NCI-H226 (cell line): Measurements from ENCODE around the gene IGLL1.
"Not testable (repeated sequence)": the region's sequence is repeated elsewhere in the genome, so short reads cannot be mapped to it uniquely, and the experiment has no call there.

ENCODE experiments used
- DNase-seq: peaks from one replicate; pipeline ENCODE4 v3.0.0-alpha.2; 2015

Gene IGLL1

DNA sequence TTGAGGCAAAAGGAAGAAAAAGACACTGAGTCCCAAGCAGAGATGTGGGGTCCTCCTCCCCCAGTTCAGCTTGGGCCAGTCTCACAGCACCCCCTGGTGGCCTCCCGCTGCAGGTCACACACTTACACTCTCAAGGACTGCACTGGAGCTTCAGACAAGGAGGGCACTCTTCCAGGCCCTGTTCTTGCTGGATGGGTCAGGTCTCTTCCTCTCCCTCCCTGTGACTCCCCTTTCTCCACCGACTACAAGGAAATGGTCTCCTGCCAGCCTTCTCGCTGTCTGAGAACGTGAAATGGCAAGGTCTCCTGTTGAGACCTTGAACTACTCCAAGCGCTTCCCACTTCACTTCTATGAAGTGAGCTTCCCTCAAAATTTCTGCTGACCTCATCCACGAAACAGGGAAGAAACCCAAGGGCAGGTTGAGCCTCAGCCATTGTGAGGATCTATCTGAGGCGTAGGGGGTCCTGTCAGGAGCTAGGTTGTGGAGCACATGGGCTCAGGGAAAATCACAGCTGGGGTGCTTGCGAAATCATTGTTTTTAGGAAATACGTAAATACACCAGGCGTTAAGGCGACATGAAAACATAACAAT, 11.2 kb upstream of the IGLL1 start:
- DNase-seq: no peak

DNA sequence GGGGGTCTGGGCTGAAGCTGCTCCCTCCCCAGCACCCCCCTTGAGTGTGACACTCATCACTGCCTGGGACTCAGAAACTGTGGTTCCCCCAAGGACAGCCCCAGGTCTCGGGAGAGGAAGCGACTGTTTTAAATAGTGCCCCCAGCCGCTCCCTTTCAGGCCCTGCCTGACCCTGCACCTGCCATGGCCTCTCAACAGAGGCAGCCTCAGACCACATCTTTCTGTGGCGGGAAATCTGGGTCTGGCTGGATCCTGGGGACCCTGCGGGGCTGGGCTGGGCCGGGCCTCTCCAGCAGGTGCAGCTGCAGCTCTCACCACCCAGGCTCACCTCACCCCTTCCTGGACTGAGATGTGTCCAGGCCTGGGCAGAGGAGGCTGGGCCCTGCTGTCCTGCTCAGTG, 3.7 kb upstream of the IGLL1 start:
- DNase-seq: no peak

DNA sequence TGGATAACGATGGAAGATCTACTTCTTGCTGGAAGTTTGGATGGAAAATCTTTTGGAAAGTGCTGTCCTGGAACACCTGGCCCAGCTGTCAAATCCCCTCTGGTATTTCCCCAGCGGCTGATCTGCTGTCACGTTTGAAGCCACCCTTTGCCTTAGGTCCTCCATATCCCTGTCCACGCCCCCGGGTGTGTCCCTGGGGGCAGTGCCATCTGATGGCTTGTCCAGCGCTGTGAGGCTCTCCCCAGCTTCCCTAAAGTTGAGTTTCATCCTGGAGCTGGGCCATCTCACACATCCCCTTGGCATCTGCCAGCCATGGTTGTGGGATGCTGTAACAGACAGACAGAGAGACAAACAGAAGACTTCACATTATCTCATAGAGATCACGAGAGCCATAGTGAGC, 3.1 kb upstream of the IGLL1 start:
- DNase-seq: no peak

DNA sequence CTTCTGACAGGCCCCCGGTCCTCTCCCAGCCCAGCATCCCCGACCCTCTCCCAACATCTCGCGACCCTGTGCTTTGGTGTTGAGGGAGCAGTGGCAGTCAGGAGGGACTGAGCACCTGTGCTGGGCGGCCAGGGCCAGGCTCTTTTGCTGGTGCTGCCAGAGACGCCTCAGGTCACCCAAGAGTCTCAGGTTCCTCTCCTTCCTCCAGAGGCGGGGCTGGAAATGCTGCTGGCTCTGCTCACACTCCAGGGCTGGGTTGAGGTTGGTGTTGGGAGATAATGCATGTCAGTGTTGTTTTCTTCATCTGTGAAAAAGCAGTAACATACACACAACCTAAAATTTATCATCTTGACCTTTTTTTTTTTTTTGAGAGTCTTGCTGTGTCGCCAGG, 1.2 kb upstream of the IGLL1 start:
- DNase-seq: no peak

DNA sequence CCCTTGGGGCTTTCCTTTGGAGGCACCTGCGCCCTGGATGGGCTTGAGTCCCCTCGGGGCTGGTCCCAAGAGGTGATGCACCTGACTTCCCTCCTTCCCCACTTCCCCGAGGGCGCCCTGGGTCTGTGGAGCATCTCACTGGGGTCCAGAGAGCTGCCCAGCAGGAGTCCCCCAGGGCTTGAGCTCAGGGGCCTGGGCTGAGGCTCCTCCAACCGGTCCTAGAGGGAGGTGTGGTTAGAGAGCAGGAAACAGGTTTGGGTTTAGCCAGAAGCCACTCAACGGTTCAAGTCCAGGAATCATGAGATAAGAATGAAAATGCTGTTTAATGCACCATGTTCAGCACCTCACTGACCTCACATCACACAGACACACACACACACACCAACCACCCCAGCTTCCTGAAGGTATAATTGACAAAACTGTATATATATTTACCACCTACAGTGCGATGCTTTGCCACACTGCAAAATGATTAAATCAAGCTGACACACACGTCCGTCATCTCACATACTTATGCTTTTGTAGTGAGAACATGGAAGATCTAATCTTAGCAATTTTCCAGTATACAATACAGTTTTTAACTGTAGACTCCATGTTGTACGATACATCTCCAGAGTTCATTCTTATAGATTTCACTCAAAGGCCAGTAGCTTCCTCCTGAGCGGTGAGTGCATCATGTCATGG, 628 bp upstream of the IGLL1 start:
- DNase-seq: no peak

DNA sequence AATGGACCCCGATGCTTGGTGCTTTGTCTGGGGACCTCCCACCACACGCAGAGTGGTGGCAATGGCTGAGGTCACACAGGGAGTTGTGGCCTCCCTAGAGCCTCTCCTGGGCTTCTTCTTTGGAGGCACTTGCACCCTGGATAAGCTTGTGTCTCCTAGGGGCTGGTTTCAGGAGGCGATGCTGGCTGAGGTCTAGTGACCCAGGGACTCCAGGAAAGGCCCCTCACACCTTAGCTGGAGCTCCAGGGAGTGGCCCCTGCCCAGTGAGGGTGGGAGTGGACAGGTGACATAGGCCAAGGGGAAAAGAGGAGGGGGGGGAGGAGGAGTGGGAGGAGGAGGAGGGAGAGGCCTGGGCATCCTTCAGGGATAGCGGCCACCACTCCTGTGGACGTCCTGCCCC, 810 bp downstream of the IGLL1 start:
- no peak for DNase-seq

DNA sequence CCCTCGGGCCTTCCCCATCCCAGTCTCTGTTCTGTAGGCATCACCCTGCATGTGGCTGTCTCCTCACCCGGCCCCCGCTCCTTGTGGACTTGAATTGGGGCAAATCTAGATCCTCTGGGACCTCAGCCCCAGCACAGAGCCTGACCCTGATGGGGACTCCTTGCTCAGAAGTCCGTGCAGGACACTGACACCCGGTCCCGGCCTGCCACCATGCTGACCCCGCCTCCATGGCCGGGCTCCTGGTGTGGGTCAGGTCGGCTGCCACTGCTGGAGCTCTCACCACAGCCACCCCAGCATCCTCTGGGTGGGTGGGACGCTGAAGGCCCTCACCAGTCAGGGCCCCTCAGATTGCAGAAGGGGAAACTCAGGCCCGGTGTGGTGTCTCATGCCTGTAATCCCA, 1.8 kb downstream of the IGLL1 start:
- DNase-seq: no peak

DNA sequence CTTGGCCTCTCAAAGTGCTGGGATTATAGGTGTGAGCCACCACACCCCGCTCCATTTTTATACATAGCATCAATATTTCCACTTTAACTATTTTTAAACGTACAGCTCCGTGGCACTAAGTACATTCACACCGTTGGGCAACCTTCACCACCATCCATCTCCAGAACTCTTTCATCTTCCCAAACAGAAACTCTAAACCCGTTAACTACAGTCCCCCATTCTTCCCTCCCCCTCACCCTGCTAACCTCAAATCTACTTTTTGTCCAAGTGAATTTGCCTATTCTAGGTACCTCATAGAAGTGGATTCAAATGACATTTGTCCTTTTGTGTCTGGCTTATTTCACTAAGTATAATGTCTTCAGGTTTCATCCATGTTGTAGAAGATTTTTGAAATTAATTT, 3.4 kb downstream of the IGLL1 start:
- no peak for DNase-seq

DNA sequence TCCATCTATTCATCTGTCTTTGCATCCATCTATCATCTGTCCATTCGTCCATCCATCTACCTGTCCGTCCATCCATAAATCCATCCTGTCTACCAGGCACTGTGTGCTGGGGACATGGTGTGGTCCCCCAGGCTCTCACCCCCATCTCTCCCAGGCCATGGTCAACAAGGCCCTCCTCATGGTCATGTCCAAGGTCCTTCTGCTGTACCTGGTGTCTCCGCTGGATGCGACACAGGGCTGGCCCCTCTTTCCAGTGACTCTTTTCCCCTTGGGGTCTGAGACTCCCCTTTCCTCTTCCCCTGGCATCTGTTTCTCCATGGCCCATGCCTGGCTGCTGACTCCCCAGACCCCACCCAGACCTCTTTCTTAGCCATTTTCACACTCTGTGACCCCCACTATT, 4.5 kb downstream of the IGLL1 start:
- no peak for DNase-seq

DNA sequence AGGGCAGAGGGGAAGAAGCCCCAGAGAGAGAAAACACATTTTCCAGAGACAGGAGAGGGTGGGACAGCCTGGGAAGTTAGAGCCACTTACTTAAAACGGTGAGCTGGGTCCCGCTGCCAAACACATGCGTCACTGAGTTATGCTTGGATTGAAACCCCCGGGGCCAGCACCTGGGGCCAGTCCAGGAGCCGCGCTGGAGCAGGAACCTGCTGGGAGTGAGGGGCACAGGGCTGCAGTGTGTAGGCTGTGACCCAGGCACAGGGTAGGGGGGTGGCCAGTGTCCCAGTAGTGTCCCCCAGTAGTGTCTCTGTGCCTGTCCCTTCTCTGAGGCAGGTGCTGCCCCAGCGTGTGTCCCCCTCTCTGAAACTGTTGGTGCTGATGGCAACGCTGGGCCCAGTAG, 5.2 kb downstream of the IGLL1 start:
- no peak for DNase-seq

DNA sequence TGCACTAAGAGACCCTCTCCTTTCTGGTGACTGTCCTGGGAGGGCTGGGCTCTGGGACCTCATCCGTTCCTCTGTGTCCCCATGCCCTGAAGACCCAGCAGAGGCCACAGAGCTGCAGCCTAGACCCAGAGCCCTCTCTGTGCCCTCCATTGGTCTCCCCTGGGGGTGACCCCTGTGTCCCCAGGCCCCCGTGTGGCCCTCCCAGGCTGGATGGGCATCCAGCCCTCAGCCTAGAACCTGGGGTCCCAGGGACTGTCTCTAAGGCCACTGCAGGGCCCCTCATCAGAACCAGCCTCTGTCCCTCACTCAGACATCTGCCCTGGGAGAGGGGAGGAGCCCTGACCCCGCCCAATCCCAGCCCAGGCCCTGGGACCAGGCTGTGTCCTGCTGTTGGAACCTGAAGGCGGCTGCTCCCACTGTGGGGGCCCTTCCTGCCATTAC, 5.7 kb downstream of the IGLL1 start:
- DNase-seq: no peak

DNA sequence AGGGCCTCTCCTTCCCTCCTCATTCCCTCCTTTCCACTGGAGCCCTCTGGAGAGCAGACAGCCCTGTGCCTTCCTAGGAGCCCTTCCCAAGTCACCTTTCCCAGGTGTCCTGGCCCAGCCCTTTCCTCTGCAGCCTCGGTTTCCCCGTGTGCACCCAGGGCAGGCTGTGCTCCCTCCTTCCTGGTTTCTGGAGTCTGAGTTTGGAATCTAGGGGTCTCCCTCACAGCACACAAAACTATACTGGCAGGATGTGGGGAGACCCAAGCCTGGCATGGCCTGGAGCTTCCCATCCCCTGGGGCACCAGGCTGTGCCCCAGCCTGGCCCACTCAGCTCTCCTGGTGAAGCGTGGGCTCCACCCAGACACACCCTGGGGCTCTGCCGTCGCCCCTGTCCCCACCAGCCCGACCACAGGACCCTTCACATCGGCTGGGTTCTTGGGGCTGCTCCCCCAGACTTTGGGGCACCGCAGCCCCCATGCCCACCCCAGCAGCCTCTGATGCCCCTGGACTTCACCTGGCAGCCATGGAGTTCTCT, 6.3 kb downstream of the IGLL1 start:
- not testable (repeated sequence) for DNase-seq

DNA sequence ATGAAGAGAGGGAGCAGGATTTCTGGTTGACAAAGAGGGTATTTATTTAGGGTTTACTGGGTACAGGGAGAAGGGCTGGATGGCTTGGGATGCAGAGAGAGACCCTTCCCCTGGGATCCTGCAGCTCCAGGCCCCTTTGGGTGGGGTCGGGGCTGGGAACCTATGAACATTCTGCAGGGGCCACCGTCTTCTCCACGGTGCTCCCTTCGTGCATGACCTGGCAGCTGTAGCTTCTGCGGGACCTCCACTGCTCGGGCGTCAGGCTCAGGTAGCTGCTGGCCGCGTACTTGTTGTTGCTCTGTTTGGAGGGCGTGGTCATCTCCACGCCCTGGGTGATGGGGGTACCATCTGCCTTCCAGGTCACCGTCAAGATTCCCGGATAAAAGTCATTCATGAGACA, 7.0 kb downstream of the IGLL1 start:
- DNase-seq: not testable (repeated sequence)

DNA sequence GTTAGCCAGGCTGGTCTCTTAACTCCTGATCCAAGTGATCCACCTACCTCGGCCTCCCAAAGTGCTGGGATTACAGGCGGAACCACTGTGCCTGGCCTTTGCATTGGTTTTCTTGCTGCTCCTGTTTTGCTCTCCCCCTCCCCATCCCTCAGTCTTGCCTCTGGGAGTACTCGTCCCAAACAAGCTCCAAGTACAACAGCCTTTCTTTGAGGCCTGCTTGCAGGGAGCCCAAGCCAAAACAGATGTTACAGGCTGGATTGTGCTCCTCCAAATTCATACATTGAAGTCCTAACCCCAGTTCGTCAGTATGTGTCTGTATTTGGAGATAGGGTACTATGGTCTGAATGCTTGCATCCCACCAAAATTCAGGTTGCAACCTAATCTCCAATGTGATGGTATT, 8.6 kb downstream of the IGLL1 start:
- no peak for DNase-seq

DNA sequence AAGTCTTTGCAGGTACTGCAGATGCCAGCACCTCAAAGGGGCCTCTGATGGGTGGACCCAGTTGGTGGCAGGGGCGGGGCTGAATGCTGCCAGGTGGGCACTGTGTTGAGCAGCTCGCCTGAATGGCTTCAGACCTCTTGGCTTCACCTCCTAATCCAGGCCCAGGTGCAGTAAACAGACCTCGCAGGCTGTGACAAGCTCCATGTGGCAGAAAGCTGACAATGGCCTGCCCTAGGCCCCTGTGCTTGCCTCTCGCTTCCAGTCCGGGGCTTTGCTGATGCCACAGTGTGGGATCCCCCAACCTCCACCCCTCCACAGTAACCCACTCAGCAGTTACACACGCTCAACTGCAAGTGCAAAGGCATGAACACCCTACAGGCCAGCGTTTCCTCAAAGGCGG, 9.4 kb downstream of the IGLL1 start:
- DNase-seq: no peak

DNA sequence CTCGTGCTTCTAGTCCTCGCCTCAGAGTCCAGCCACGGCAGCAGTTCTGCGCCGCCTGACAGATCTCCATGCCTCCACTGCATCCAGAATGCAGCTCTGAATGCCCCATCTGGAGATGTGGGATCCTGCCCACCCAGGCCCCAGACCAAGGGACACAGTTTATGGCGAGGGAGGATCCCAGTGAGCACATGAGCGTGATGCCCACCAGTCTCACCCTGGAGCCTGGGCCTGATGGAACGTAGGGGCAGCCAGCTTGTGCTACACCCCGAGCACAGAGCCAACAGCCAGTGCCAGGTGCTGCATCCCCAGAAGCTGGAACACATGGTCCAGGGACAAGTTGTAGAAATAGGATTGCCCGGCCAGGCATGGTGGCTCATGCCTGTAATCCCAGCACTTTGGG, 10.4 kb downstream of the IGLL1 start:
- no peak for DNase-seq

DNA sequence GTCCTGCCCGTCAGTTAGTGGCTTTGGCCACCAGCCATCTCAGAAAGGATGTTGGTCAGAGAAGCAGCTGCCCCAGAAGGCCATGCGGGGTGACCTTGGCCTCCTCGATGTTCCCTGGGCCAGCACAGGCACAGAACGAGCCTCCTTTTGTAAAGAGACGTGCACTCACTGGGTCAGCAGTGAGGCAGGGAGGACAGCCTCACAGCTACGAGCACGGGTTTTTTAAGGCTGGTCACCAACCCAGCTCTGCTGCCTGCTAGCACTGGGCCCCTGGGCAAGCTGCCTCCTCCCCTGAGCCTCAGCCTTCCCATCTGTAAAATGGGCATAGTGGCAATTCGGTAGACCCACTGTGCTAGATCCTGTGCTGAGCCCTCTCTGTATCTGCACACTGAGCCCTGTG, 10.8 kb downstream of the IGLL1 start:
- DNase-seq: no peak

DNA sequence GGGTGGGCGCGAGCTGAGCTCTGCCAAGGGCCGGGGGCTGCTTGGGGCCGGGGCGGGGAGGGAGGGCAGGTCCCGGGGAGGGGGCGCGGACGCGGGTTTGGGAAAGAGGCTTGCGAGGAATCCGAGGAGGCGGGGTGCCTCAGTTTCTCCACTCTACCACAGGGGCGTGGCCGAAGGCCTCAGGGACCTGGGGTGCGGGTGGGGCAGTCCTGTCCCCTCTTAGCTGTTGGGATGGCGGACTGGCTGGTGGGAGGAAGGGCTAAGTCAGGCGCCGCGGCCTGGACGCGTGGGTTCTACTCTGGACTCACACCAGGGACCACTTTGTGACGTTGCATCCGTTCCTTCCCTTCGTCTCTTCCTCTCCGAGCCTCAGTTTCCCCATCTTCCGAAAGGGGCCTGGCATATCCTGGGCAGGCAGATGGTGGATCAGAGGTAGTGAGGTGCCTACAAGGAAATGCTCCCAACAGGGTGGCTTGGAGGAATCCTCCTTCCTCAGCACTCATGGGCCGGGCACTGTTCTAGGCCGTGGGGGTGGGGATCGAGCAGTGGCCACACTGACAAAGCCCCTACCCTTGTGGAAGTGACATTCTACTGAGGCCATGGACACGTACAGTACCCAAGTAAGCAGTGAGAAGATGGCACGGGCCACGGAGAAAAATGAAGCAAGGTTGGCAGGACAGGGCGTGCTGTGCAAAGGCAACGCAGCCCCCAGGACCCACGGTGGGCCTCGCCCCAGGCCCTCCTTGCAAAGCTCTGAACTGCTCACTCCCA, 13.2 kb downstream of the IGLL1 start:
- DNase-seq: no peak

DNA sequence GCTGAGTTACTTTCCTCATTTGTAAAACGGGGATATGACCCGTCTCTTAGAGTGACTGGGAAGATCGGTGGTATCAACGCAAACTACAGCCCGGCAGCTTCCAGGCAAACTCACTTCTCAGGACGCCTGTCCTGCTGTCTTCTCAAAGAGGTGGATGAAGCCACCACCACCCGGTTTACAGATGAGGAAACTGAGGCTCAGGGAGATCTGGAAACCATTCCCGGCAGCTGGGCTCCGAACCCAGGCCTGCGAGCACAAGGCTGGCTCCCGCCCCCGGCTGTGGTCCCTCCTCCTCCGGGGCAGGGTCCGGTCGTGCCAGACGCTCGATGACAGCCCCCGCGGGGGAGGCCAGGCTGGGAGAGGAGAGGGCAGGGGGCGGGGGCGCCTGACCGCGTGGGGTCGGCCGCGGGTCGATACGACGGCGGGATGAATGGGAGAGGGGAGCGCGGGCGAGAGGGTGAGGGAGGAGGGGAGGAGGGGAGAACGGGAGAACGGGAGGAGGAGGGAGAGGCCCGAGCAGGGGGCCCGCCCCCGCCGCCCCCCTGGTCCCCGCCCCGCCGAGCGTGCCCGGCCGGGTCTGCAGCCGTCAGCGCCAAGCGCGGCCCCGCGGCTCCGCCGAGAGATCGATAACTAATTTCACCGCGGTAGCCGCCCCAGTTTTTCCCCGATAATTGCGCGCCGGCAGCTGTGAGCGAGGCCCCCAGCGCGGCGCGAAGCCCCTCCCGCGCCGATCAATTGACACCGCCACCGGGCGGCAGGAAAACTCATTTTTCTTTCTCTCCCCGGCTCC, 14.0 kb downstream of the IGLL1 start:
- DNase-seq: no peak

DNA sequence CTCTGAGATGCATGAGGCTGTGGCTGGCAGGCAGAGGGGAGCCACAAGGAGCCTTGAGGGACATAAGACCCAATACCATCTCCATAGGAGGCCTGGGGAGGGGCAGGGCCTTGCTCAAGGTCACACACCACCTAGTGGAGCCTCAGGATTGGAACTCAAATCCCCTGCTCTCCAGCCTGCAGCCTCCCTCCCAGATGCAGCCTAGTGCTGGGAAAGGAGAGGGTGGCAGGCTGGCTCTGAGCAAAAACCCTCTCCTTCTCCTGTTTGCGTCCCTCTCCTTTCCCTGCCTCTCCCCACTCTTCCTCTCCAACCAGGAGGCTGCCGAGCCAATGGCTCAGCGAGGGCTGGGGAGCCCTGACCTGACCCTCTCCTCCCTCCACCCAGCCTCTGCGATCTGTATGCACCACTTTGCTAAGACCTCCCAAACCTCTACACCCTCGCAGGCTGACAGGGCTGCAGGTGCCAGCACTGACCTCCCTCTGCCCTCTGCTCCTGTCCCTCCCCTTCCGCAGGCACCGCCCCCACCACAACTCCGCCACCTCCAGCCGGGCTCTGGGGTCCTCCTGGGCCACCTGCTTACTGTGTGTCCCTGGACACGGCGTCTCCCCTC, 14.7 kb downstream of the IGLL1 start:
- no peak for DNase-seq

DNA sequence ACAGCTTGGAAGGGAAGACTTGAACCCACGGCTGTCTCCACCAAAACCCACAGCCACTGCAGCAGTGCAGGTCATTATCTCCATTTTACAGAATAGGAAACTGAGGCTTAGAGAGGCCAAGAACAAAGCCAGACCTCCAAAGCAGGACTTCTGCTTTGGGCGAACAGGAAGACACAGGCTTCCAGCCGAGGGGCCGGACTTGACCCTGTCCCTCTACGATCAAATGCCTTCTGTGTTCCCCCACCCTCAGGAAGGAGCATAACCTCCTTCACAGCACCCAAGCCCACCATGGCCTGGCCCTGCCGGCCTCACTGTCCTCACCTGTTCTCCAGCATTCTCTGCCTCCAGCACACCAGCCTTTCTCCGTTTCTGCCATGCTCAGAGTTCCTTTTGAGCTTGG, 15.8 kb downstream of the IGLL1 start:
- no peak for DNase-seq

DNA sequence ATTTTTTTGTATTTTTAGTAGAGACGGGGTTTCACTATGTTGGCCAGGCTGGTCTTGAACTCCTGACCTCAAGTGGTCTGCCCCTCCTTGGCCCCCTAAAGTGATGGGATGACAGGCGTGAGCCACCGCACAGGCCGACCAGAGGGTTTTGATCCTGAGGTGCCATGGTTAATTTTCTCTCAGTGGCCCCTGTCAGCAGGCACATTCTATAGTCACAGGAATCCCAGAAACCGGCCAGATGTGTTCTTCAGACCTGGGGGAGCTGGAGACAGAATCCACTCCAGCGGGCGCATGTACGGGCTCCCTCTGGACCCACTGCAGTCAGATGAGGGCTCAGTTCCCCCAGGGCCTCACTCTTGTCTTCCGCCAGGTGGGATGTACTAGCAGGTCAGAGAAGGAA, 17.0 kb downstream of the IGLL1 start:
- DNase-seq: no peak

DNA sequence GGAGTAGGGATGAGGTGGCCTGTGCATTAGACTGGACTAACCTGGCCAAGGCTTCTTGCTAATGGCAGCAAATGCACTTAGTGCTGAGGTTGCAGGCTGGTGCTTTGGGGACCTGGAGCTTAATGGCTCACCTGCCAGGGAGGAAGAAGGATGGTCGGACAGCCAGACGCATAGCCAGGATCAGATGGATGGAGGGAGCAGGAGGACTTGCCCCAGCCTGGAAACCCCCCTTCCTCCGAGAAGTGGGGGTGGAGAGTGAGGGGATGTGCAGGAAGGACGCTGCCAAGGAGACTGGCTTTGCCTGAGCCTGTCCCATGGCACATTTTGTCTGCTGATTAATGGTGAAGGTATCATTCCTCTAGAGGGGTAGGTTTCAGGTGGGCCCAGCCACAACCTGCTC, 17.9 kb downstream of the IGLL1 start:
- no peak for DNase-seq
